Measurements from ENCODE around the gene TDG.

DNA sequence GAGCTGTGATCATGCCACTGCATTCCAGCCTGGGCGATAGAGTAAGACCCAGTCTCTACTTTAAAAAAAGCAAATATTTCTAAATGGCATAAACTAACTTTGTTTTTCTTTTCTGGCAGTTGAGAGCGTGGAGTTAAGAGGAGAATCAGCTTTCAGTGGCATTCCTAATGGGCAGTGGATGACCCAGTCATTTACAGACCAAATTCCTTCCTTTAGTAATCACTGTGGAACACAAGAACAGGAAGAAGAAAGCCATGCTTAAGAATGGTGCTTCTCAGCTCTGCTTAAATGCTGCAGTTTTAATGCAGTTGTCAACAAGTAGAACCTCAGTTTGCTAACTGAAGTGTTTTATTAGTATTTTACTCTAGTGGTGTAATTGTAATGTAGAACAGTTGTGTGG, 21.2 kb downstream of the TDG start:
- TF ChIP-seq, protein P1, sequence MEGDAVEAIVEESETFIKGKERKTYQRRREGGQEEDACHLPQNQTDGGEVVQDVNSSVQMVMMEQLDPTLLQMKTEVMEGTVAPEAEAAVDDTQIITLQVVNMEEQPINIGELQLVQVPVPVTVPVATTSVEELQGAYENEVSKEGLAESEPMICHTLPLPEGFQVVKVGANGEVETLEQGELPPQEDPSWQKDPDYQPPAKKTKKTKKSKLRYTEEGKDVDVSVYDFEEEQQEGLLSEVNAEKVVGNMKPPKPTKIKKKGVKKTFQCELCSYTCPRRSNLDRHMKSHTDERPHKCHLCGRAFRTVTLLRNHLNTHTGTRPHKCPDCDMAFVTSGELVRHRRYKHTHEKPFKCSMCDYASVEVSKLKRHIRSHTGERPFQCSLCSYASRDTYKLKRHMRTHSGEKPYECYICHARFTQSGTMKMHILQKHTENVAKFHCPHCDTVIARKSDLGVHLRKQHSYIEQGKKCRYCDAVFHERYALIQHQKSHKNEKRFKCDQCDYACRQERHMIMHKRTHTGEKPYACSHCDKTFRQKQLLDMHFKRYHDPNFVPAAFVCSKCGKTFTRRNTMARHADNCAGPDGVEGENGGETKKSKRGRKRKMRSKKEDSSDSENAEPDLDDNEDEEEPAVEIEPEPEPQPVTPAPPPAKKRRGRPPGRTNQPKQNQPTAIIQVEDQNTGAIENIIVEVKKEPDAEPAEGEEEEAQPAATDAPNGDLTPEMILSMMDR (IDR thresholded peaks at IDR 0.05 in 4 of 5, conservative IDR thresholded peaks at IDR 0.05 in 1 of 5), result no peak
- no peak for TF ChIP-seq POLR2A (IDR thresholded peaks at IDR 0.05)

All from gastrocnemius medialis (tissue), 4 donors.